IPS-15b (cell line): Measurements from ENCODE around the gene TAF8.
A peak's percentile ranks its signal among the peaks of the same experiment; 100 is the strongest.

ENCODE experiments used
- H3K27me3 ChIP-seq: one replicate; pipeline ENCODE4 v1.6.1; 2013; ENCODE audit warnings: low read length; ENCODE audit not compliant: control insufficient read depth, insufficient read depth
- H3K36me3 ChIP-seq: one replicate; pipeline ENCODE4 v1.6.1; 2013; ENCODE audit warnings: low read length; ENCODE audit not compliant: control insufficient read depth, insufficient read depth
- H3K4me1 ChIP-seq: one replicate; pipeline ENCODE4 v1.6.1; 2013; ENCODE audit warnings: mild to moderate bottlenecking, low read length; ENCODE audit not compliant: control insufficient read depth, insufficient read depth
- H3K4me3 ChIP-seq: one replicate; pipeline ENCODE4 v1.5.1; 2013; ENCODE audit warnings: low read depth, low read length
- H3K9ac ChIP-seq: one replicate; pipeline ENCODE4 v1.6.1; 2013; ENCODE audit warnings: low read depth, mild to moderate bottlenecking, low read length
- H3K9me3 ChIP-seq: one replicate; pipeline ENCODE4 v1.6.1; 2013; ENCODE audit warnings: mild to moderate bottlenecking, low read length; ENCODE audit not compliant: control insufficient read depth, insufficient read depth

Gene TAF8

DNA sequence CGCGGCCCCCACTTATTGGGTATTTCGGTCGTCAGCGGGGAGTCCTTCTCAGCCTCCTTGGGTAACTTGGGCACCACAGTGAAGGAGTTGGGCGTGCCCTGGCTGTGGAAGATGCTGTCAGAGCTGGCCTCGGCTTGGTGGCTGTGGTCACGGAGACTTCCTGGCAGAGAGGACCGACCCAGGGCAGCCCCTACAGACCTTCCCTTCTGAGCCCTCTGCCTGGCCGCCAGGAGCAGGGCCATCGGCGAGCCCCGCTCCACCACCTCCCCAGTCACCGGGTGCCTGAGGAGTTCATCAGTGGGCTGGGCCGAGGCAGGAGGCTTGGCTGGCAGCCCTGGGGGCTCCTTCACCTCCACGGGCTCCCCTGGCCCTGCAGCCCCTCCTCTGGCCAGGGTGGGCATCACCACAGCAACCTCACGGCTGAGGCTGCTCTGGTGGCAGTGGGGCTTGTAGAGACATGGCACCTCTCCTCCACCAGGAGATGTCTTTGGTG is 54.9 kb downstream of the TAF8 start:
- Histone ChIP-seq H3K27me3 (no peaks in the 10 kb centered on the region), H3K9ac (no peak overlapping the region), H3K4me1 (peaks cover 1% of the 10 kb centered on the region), H3K9me3 (no peaks in the 10 kb centered on the region), H3K4me3 (peak overlapping the region; percentile 46), H3K36me3 (peaks cover 27% of the 10 kb centered on the region)

DNA sequence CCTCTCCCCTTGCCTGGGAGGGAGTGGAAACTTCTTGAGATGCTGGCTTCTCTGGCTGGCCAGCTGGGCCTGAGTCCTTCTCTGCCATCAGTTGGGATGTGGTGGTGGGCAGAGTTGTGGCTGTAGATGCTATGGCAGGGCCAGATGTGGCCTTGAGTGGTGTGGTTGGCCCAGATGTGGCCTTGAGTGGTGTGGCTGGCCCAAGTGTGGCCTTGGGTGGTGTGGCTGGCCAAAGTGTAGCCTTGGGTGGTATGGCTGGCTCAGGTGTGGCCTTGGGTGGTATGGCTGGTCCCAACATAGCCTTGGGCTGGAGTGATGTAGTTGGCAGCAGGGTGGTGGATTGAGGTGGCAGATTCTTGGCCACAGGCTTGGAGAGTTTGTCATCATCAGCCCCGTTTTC is 55.4 kb downstream of the TAF8 start:
- no peaks in the 10 kb centered on the region for H3K27me3 ChIP-seq
- H3K9me3 ChIP-seq = no peaks in the 10 kb centered on the region
- no peaks in the 10 kb centered on the region for H3K4me1 ChIP-seq
- no peak overlapping the region for H3K9ac ChIP-seq
- no peak overlapping the region for H3K4me3 ChIP-seq
- peaks cover 27% of the 10 kb centered on the region for H3K36me3 ChIP-seq

DNA sequence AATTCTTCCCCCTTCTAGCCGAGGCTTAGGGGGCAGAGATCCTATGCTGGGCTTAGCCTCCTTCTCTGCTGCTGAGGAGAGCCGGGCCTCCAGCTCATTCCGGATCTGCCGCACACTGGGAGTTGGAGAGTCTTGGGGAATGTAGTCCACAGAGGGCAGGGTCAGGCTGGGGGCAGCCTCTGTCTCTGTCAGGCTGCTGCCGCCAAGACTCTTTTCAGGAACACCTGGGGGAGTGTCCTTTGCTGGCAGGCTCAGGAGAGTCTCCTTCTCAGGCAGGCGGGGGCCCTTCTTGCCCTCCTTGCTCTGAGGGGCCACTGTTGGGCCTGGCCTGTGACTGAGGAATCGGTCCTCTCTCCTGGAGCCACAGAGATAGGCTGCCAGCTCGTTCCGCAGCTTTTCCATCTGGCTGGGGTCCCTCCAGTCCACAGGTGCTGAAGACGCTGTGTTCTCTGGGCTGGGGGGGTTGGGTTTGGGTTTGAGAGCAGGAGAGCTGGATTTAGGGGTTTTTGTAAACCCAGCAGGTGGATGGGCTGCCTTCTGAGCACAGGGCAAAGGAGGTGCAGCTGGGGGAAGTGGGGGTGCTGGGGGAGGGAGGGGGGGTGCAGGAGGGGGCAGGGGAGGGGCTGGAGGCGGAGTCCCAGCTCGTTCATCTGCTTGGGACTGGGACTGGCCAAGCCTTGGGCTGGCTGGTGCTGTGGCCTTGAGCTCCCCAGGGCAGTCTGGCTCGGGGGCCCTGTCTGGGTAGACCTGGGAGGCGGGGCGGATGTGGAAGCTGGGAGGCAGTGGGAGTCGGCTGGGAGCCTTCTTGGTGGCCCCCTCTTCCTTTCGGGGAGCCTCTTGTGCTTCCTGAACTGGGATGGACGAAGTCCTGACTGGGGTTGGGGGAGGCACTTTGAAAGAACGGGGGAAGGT is 56.0 kb downstream of the TAF8 start:
- Histone ChIP-seq H3K4me3 (no peak overlapping the region), H3K36me3 (peaks cover 27% of the 10 kb centered on the region), H3K9me3 (no peaks in the 10 kb centered on the region), H3K9ac (no peak overlapping the region), H3K27me3 (no peaks in the 10 kb centered on the region), H3K4me1 (no peaks in the 10 kb centered on the region)

DNA sequence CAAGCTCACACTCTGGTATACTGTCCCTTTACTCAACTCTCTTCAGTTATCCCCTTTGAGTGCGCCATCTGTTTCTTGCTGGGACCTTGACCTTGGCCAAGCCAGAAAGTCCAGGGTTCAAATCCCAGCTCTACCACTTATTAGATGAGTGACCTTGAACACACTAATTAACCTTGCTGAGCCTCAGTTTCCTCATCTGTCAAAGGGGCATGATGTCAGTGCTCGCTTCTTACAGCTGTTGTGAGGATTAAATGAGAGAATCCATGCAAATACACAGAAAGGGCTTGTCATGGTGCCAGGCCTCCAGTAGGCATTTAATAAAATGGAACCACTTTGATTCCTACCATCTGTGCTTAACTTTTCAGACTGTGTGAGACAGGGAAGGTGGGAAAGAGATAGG is 57.7 kb downstream of the TAF8 start:
- Histone ChIP-seq H3K4me3 (no peak overlapping the region), H3K27me3 (no peaks in the 10 kb centered on the region), H3K36me3 (peaks cover 23% of the 10 kb centered on the region), H3K4me1 (no peaks in the 10 kb centered on the region), H3K9ac (no peak overlapping the region), H3K9me3 (no peaks in the 10 kb centered on the region)

DNA sequence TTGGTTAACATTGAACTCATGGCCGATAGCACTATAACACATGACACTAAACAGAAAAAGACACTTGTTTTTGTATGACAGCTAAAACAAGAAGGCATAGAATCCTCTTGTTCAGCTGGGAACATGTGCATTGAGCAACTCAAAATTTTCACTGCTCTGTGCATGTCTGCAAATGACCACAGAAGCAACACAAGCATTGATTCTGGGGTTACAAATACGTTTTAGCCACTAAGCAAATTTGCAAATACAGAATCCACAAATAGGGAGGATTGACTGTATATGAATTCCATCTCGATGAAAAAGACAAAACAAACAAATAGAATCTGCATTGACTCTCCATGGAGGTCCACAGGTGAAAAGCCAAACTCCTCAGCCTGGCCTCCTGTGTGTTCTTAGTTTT is 60.4 kb downstream of the TAF8 start:
- Histone ChIP-seq H3K36me3 (peaks cover 20% of the 10 kb centered on the region), H3K9me3 (no peaks in the 10 kb centered on the region), H3K4me1 (no peaks in the 10 kb centered on the region), H3K9ac (no peak overlapping the region), H3K27me3 (no peaks in the 10 kb centered on the region), H3K4me3 (no peak overlapping the region)

DNA sequence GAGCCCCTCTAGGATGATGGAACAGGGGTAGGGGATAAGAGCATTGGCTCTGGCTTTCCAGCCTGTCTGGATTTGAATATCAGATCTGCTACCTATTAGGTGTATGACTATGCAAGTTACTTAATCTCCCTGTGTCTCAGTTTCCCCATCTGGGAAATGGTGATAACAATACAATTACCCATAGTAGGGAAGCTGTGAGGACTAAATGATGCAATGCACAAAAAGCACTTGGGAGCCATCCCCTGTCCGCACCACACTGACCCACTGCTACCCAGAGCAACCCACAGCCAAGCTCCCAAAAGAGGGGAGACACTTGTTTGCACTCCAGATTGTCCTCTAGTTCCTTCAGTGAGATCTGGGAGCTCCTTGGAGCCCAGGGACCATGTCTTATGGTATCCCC is 62.0 kb downstream of the TAF8 start:
- Histone ChIP-seq H3K4me3 (no peak overlapping the region), H3K4me1 (no peaks in the 10 kb centered on the region), H3K27me3 (no peaks in the 10 kb centered on the region), H3K9ac (no peak overlapping the region), H3K36me3 (peaks cover 20% of the 10 kb centered on the region), H3K9me3 (no peaks in the 10 kb centered on the region)

DNA sequence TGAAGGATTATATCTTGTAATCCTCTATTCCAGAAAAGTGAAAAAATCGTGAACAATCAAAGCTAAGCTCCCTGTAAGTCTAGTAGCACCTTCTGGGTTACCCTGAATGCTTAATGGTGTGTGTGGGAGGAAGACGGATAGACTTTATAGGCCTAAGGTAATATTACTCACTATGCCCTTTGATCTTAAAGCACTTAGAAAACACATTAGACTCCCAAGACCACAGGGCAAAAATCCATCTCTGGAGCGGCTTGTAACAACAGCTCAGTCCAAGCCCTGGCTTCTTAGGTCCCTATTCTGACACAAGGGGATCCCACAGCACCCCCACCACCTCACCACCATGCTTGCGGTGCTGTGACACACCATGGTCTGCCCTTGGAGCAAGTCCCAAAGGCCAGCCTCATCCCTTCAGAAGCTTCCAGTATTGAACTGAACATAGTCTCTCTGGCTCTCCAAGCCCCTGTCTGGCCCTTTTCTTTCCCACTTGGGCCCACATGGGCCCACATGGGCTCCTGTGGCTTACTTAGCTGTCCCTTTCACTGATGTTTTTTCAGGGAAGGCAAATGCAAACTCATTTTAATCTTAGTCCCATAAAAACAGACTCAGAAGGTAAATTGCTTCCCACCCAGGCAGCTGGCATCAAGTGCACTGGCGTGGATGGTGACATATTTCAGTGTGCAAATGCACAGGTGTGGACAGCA is 63.8 kb downstream of the TAF8 start:
- H3K9me3 ChIP-seq = no peaks in the 10 kb centered on the region
- no peak overlapping the region for H3K9ac ChIP-seq

DNA sequence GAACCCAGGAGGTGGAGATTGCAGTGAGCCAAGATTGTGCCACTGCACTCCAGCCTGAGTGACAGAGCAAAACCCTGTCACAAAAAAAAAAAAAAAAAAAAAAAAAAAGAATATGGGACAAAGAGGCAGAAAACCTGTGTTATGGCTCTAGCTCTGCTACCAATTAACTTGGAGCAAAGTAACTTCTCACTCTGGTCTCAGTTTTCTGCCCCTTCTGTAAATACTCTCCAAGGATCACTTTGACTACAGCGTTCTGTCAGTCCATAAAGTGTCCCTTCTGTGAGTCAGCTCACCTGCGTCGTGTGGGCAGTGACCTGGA is 67.5 kb downstream of the TAF8 start:
- Histone ChIP-seq H3K36me3 (peaks cover 20% of the 10 kb centered on the region), H3K9ac (no peak overlapping the region), H3K4me1 (no peaks in the 10 kb centered on the region), H3K9me3 (no peaks in the 10 kb centered on the region), H3K27me3 (no peaks in the 10 kb centered on the region), H3K4me3 (no peak overlapping the region)

More for the DNA sequence above, 63.8 kb downstream of the TAF8 start:
- Histone ChIP-seq H3K36me3 (peaks cover 8% of the 10 kb centered on the region), H3K4me3 (no peak overlapping the region), H3K4me1 (no peaks in the 10 kb centered on the region), H3K27me3 (no peaks in the 10 kb centered on the region)

DNA sequence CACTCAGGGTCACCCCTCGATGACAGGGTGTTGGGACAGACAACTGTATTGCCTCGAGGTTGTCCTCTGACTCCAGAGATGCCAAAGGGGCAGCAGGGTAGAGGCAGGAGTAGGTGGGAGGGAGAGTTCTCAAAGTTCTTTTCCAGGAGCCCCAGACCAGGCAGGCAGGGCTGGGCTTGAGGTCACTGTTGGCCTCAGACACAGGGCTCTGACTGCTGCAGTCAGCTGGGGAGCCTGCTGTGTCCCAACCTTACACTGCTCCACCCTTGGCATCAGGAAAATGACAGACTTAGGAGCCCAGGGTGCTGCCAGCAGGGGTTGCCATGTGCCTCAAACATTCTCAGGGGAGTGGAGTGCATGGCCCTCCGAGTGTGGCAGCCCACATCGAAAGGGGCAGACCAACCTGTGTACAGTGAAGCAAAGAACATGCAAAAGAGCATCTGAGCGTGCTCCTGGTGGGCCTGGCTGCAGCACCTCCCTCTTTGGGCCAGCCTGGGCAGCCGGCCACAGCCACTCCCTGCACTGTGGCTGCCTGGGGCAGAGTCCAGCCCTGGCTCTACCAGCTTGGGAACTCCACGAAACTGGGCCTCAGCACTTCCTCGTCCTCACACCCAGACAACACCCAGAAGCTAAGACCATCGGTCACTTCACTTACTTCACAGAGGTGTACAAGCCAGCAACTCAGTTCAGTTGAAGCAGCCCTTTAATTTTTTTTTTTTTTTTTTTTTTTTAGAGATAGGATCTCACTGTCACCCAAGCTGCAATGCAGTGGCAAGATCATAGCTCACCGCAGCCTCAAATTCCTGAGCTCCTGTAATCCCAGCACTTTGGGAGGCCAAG is 68.1 kb downstream of the TAF8 start:
- H3K9me3 ChIP-seq = no peaks in the 10 kb centered on the region
- H3K4me3 ChIP-seq = no peak overlapping the region
- H3K27me3 ChIP-seq = no peaks in the 10 kb centered on the region
- no peaks in the 10 kb centered on the region for H3K4me1 ChIP-seq
- no peak overlapping the region for H3K9ac ChIP-seq
- peaks cover 20% of the 10 kb centered on the region for H3K36me3 ChIP-seq

DNA sequence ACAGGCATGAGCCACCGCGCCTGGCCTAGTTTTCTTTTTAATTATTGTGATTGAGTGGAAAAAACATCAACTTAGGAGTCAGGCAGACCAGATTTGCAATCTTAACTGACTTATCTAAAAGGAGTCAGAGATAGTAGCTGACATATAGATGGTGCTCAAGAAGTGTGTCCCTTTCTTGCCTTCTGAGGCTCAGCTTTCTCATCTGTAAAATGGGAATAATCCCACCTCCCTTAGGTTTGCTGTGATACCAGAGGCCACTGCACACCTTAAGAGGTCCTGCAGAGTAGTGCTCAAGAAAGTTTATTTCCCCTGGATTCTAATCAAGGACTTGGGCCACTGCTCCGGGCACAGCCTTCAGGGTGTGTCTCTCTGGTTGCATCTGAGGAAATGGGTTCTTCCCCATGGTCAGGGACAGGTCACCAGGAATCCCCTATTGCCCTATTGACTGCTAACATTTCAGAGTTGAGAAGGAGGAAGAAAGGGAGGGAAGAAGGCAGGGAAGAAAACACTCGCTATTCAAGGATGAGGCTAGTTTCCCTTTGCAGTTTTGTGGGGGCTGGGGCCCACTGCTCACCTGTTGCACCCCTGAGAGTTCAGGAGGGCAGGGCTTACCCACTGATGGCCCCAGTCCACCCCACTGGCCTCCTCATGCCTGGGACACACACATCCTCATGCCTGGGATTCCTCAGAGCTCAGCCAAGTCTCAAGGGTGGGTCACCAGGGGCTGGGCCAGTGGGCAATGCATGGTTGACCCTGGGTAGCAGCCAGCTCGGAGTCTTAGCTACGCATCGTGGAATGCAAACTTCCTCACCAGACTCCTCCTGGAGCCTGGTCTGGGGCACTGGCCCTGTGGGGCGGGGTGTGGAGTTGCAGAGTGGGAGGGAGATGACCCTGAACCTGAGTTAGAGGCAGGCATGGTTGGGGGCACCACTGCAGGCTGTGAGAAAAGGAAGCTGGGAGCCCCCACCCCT is 70.9 kb downstream of the TAF8 start:
- H3K9me3 ChIP-seq = no peaks in the 10 kb centered on the region
- no peak overlapping the region for H3K9ac ChIP-seq
- H3K27me3 ChIP-seq = no peaks in the 10 kb centered on the region
- no peaks in the 10 kb centered on the region for H3K4me1 ChIP-seq
- no peak overlapping the region for H3K4me3 ChIP-seq
- peaks cover 36% of the 10 kb centered on the region for H3K36me3 ChIP-seq
